NB4 (cell line): Measurements from ENCODE around the gene UTP15.

Experiments used
- POLR2A ChIP-seq: IDR thresholded peaks from 2 replicates; pipeline ENCODE4 v1.6.1; 2011; ENCODE audit warnings: mild to moderate bottlenecking; ENCODE audit not compliant: insufficient read length; ENCODE audit errors: extremely low read depth
- TF ChIP-seq, protein P1 (sequence below): IDR thresholded peaks from one replicate; pipeline ENCODE4 v1.5.1; 2012; ENCODE audit warnings: low read depth, low read length
- TF ChIP-seq, protein P2 (sequence below): IDR thresholded peaks from 2 replicates; pipeline ENCODE4 v1.6.1; 2011; ENCODE audit warnings: low read depth, low read length

DNA sequence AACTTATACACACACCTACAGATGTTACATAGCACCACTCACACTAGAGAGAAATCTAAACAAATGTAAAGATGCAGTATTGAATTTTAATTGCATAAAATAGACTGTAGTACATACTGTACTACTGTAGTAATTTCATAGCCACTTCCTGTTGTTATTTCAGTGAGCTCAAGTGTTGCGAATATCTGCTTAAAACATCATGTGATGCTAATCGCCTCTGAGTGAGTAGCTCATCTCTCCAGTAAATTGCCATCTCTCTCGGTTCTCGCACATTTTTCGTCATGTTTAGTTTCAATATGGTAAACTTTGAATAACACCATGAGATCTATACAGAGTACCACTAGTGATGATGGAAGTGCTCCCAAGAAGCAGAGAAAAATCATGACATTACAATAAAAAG lies 38.5 kb downstream of the UTP15 start:
- no peak for TF ChIP-seq POLR2A
- TF ChIP-seq, protein P1, sequence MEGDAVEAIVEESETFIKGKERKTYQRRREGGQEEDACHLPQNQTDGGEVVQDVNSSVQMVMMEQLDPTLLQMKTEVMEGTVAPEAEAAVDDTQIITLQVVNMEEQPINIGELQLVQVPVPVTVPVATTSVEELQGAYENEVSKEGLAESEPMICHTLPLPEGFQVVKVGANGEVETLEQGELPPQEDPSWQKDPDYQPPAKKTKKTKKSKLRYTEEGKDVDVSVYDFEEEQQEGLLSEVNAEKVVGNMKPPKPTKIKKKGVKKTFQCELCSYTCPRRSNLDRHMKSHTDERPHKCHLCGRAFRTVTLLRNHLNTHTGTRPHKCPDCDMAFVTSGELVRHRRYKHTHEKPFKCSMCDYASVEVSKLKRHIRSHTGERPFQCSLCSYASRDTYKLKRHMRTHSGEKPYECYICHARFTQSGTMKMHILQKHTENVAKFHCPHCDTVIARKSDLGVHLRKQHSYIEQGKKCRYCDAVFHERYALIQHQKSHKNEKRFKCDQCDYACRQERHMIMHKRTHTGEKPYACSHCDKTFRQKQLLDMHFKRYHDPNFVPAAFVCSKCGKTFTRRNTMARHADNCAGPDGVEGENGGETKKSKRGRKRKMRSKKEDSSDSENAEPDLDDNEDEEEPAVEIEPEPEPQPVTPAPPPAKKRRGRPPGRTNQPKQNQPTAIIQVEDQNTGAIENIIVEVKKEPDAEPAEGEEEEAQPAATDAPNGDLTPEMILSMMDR: no peak
- TF ChIP-seq, protein P2, sequence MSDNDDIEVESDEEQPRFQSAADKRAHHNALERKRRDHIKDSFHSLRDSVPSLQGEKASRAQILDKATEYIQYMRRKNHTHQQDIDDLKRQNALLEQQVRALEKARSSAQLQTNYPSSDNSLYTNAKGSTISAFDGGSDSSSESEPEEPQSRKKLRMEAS: no peak
